HepG2 (cell line): Measurements from ENCODE around the gene GPR101. TPM values are rescaled to one million over a fixed set of nuclear protein-coding genes. Genes with fewer than 3 reads are reported as not detected.

Experiments
- ATF7 ChIP-seq, 2 experiments: fragments of 450-650 bp in 1 of 2; sonication (generic) in 1 of 2; formaldehyde crosslinking in 1 of 2; IDR thresholded peaks; 2 replicates each; pipeline versions ENCODE4 v1.4.0 to v1.6.1; 2016 to 2020; ENCODE audit warnings: antibody characterized with exemption in 1 of 2, mild to moderate bottlenecking in 1 of 2, missing genetic modification reagents in 1 of 2
- ISX ChIP-seq: sonication (generic); formaldehyde crosslinking; conservative IDR thresholded peaks from 2 replicates; pipeline ENCODE4 v1.5.0; 2020; ENCODE audit warnings: missing genetic modification reagents
- SALL1 ChIP-seq: sonication (generic); formaldehyde crosslinking; IDR thresholded peaks from 2 replicates; pipeline ENCODE4 v1.8.0; 2022; ENCODE audit warnings: mild to moderate bottlenecking, missing genetic modification reagents
- polyA plus RNA-seq, 8 experiments: library from polyadenylated mRNA; depleted of rRNA in 3 of 8; stranded (reverse) in 7 of 8; unstranded in 1 of 8; fragments of >200 nt; fragmentation: Illumina TruSeq in 4 of 8; extraction: Trizol in 4 of 8; gene quantifications; 2 replicates each; pipeline versions ENCODE4 v1.2.1 to v1.2.3, GENCODE V29; 2011 to 2016; ENCODE audit warnings: low read depth in 4 of 8, missing spikeins in 1 of 8, mixed read lengths in 1 of 8; ENCODE audit not compliant: insufficient read depth in 1 of 8
- total RNA-seq, 5 experiments: library from RNA; depleted of rRNA; stranded (reverse); fragments of >200 nt; fragmentation: Illumina TruSeq; extraction: Trizol; gene quantifications; 2 replicates each; pipeline ENCODE4 v1.2.3, GENCODE V29; 2016; ENCODE audit warnings: low read depth in 1 of 5
- TF ChIP-seq, protein P1 (sequence below): sonication (generic); formaldehyde crosslinking; conservative IDR thresholded peaks from 2 replicates; pipeline ENCODE4 v1.8.0; 2022; ENCODE audit warnings: mild to moderate bottlenecking, moderate library complexity, missing genetic modification reagents
- TF ChIP-seq, protein P2 (sequence below): sonication (generic); formaldehyde crosslinking; IDR thresholded peaks from 2 replicates; pipeline ENCODE4 v1.4.0; 2020; ENCODE audit warnings: missing genetic modification reagents
- TF ChIP-seq, protein P3 (sequence below): sonication (generic); formaldehyde crosslinking; IDR thresholded peaks from 2 replicates; pipeline ENCODE4 v1.5.0; 2020; ENCODE audit warnings: missing genetic modification reagents
- TF ChIP-seq, protein P4 (sequence below): sonication (generic); formaldehyde crosslinking; IDR thresholded peaks from 2 replicates; pipeline ENCODE4 v1.5.1; 2020; ENCODE audit warnings: missing genetic modification reagents, mild to moderate bottlenecking, borderline replicate concordance

GPR101 gene
- total and polyA plus RNA-seq, 2 of the 13 experiments (the other 11 are each of a cell fraction or from before 2014, with no cell fraction given): not detected

DNA sequence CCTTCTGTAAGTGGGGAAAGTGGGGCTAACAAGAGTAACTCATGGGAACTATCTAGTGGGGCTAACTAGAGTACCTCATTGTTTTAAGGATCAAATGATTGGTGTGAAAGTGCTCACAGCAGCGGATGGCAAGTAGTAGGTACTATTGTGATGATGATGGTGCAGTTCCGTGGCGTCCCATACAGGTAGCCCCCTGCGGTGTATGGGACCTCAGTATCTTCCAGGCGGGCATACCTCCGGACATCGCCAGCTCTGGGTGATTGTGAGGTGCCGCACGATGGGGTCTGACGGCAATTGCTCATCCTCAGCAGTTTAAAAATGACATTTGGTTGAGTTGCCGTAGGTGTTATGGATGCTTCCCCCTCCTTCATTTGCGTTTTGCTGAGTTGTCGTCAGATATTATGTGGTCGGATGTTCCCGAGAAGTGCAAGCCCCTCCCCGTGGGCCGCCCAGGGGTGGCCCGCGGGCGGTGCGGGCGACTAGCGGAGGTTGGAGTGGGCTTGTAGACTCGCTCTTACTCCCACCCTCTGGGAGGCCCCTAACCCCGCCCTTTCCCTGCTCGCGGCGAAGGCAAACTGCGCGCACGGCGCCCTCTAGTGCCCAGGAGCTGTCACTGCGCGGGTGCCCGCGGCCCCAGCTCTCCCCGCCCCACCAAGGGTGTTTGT is 18.3 kb upstream of the GPR101 start (continued):
- TF ChIP-seq, protein P1, sequence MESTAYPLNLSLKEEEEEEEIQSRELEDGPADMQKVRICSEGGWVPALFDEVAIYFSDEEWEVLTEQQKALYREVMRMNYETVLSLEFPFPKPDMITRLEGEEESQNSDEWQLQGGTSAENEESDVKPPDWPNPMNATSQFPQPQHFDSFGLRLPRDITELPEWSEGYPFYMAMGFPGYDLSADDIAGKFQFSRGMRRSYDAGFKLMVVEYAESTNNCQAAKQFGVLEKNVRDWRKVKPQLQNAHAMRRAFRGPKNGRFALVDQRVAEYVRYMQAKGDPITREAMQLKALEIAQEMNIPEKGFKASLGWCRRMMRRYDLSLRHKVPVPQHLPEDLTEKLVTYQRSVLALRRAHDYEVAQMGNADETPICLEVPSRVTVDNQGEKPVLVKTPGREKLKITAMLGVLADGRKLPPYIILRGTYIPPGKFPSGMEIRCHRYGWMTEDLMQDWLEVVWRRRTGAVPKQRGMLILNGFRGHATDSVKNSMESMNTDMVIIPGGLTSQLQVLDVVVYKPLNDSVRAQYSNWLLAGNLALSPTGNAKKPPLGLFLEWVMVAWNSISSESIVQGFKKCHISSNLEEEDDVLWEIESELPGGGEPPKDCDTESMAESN (CRISPR knock-in tag): 0 out of 2 replicates have a peak, but pooled peaks have one; percentile 21
- TF ChIP-seq, protein P2, sequence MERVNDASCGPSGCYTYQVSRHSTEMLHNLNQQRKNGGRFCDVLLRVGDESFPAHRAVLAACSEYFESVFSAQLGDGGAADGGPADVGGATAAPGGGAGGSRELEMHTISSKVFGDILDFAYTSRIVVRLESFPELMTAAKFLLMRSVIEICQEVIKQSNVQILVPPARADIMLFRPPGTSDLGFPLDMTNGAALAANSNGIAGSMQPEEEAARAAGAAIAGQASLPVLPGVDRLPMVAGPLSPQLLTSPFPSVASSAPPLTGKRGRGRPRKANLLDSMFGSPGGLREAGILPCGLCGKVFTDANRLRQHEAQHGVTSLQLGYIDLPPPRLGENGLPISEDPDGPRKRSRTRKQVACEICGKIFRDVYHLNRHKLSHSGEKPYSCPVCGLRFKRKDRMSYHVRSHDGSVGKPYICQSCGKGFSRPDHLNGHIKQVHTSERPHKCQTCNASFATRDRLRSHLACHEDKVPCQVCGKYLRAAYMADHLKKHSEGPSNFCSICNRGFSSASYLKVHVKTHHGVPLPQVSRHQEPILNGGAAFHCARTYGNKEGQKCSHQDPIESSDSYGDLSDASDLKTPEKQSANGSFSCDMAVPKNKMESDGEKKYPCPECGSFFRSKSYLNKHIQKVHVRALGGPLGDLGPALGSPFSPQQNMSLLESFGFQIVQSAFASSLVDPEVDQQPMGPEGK: 0 out of 2 replicates have a peak, but pooled peaks have one; percentile 25
- TF ChIP-seq SALL1 (CRISPR knock-in tag) (no peak), ATF7 (IDR thresholded peaks at IDR 0.05) (no peak), ATF7 (CRISPR knock-in tag; IDR thresholded peaks at IDR 0.05) (no peak), ISX (CRISPR knock-in tag) (no peak)
- TF ChIP-seq, protein P3, sequence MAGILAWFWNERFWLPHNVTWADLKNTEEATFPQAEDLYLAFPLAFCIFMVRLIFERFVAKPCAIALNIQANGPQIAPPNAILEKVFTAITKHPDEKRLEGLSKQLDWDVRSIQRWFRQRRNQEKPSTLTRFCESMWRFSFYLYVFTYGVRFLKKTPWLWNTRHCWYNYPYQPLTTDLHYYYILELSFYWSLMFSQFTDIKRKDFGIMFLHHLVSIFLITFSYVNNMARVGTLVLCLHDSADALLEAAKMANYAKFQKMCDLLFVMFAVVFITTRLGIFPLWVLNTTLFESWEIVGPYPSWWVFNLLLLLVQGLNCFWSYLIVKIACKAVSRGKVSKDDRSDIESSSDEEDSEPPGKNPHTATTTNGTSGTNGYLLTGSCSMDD (CRISPR knock-in tag): no peak
- TF ChIP-seq, protein P4, sequence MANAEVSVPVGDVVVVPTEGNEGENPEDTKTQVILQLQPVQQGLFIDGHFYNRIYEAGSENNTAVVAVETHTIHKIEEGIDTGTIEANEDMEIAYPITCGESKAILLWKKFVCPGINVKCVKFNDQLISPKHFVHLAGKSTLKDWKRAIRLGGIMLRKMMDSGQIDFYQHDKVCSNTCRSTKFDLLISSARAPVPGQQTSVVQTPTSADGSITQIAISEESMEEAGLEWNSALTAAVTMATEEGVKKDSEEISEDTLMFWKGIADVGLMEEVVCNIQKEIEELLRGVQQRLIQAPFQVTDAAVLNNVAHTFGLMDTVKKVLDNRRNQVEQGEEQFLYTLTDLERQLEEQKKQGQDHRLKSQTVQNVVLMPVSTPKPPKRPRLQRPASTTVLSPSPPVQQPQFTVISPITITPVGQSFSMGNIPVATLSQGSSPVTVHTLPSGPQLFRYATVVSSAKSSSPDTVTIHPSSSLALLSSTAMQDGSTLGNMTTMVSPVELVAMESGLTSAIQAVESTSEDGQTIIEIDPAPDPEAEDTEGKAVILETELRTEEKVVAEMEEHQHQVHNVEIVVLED (CRISPR knock-in tag): no peak
